KG1 (cell line): ENCODE results near the gene SCIN.
A peak's percentile ranks its signal among the peaks of the same experiment; 100 is the strongest.
"Not testable (repeated sequence)": the region's sequence is repeated elsewhere in the genome, so short reads cannot be mapped to it uniquely, and the experiment has no call there.

ENCODE experiments used
- DNase-seq: peaks from one replicate; lab custom pipeline; 2025; lab: John Stamatoyannopoulos, UW

Gene SCIN

DNA sequence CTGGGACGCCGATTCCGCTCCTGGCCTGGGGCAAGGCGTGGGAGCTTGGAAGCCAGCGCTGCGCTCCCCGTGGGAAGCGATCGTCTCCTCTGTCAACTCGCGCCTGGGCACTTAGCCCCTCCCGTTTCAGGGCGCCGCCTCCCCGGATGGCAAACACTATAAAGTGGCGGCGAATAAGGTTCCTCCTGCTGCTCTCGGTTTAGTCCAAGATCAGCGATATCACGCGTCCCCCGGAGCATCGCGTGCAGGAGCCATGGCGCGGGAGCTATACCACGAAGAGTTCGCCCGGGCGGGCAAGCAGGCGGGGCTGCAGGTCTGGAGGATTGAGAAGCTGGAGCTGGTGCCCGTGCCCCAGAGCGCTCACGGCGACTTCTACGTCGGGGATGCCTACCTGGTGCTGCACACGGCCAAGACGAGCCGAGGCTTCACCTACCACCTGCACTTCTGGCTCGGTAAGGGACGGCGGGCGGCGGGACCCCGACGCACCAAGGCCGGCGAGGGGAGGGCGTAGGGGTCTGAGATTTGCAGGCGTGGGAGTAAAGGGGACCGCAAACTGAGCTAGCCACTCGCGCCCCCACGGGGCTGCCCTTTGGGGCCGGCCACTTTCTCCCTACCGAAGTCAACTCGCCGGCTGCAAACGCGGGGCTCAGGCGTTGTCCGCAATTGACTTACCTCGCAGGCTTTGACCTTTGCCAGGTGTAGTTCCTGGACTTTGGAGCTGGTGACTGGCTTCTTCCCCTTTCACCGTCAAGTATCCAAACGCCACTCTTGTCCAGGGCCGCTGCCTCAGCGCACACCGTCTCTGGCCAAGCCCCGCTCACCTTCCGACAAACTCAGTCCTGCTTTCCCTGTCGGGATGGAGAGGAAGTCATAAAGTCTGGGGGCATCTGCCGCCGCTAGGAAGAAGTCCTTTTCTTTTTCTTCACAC, at the start of gene SCIN:
Gene SCIN, plus strand, starts transcription at position 187 of the 928 bp plus-strand sequence. Its CDS starts 67 bp downstream, at position 254.
- no peak for DNase-seq

DNA sequence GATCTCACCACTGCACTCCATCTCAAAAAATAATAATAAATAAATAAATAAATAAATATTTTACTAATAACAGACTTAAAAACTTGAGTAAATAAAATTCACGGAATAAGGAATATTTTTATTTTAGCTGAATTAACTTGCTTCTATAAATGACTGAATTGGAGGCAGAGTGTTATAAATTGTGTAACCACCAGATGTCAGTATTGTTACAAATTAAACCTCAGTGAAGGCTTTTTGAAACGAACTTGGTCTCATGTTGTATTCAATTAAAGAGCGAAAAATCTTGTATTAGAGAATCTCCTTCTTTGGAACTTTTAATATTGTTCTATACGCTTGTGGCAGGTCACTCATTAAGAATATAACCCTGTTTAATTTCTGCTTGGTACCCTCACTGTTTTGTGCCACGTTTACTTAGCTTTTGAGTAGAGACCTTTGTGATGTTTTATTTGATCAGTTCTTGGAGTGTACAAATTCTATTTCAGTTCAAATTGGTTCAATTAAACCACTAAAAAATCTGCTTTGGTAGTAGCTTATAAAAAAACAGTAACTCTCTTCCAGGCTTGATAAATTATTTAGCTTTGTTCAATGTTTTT, 45.6 kb upstream of the SCIN start:
- peak; percentile 24 for DNase-seq

DNA sequence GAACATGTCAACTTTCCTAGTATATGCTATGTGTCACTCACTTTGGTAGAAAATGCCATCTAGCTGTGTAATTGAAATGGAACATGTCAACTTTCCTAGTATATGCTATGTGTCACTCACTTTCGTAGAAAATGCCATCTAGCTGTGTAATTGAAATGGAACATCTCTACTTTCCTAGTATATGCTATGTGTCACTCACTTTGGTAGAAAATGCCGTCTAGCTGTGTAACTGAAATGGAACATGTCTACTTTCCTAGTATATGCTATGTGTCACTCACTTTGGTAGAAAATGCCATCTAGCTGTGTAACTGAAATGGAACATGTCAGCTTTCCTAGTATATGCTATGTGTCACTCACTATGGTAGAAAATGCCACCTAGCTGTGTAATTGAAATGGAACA, 43.8 kb upstream of the SCIN start:
- DNase-seq = not testable (repeated sequence)

DNA sequence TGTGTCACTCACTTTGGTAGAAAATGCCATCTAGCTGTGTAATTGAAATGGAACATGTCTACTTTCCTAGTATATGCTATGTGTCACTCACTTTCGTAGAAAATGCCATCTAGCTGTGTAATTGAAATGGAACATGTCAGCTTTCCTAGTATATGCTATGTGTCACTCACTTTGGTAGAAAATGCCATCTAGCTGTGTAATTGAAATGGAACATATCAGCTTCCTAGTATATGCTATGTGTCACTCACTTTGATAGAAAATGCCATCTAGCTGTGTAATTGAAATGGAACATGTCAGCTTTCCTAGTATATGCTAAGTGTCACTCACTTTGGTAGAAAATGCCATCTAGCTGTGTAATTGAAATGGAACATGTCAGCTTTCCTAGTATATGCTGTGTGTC, 42.9 kb upstream of the SCIN start:
- DNase-seq = not testable (repeated sequence)

DNA sequence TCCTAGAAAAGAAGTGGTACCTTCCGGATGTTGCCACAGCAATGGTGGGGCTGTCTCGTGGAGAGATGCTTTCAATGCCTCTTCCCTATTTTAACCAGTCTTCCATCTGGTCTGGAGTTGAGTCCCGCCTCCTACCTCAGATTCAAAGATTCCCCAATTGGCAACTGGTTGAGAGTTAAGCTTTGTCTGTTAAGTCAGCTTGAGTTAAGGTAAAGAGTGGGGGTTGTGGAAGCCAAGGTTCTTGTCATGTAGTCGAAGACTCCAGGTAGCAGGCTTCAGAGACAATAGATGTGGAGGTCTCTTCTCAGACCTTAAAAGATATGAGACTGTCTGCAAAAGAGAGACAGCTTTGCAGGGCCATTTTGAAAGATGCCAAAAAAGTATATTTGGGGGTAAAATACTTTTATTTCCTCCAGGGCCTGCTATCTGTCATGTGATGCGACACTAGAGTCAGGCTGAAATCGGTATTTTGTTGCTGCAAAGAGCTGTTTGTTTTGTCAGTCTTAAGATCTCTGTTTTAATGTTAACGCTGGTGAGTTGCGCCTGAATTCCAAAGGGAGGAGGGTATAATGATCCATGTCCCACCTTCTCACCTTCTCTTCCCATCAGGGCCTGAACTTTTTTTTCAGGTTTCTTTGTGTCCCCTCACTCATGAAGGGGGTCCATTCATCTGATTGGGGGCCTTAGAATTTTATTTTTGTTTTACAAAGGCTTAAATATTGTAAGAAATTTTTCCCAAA, 40.4 kb upstream of the SCIN start:
- no peak for DNase-seq

DNA sequence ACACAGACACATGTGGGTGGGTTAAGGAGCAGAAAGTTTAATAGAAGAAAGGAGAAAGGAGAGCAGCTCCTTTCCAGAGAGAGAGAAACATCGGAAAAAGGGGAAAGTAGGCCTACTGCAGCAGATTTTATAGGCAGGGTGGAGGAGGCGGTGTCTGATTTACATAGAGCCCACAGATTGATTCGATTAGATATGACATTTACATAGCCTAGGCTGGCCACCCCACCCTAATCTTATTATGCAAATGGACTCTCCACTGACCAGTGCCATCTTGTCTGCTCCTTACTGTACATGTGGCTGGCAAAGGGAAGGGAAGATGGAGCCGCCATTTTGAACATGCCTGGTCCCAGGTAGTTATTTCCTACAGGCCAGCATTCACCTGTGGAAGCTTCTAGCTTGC, 38.7 kb upstream of the SCIN start:
- no peak for DNase-seq

DNA sequence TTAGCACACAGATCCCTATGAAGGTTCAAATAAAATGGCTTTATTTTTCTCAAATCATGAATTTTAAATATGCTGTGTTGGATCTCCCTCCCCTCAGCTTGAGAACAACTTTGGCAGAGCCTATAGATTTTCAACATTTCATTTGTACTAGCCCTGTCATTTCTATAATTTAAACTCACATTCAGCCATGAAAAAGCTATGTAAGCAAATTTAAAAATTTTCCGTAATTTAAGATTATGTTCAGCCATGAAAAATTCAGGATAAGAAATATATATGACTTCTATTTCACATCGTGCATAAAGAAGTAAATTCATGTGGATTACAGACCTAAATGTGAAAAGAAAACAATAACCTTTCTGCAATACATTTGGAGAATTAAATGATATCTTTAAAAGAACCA, 36.5 kb upstream of the SCIN start:
- no peak for DNase-seq

DNA sequence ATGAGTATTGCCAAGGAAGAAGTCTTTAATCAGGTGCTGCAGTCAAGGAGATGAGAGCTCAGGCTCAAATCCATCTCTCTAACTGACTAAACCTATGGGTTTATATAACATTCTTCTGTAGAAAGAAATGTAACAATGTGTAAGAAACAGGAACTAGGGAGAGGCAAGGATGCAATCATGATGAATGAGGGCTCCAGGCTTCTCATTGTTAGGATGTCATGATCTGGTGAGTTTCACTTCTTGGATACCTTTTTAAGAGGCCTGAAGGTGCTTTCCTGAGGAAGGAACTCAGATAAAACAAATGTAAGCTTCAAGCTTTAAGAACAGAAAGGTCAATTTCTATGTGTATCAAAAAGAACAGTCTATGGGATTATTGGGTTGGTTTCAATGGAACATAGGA, 30.8 kb upstream of the SCIN start:
- DNase-seq = no peak

DNA sequence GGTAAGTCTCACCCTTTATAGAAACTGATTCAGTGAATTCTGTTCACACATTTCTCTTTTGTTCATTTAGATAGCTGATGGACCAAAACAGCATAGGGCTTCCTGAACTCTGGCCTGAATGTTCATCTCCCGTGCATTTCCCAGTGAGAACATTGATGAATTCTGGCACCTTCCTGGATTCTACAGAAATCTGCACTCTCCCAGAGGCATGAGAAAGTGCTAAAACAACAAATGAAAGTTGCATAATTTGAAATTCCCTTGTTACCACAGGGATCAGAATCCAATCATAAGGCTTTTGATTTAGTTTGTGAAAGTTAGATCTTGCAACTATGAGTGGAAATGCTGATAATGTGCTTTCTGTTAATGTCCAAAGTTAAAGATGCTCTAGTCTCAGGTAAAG, 29.7 kb upstream of the SCIN start:
- DNase-seq = no peak

DNA sequence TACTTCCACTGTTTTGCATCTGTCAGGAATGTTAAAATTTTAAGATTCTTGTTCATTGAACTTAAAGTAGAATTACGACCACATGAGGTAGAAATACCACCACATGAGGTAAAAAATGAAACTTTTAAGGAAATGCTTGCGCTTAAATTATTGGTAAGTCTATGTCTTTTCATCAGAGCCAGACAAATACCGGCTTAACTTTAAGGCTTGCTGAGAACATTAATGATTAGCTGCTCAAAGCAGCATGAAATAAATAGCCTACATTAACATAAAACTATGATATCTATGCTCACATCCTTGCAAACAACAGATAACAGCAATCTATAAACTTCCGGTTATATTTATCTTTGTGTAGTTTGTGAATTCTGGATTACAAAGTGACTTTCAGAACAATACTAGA, 26.9 kb upstream of the SCIN start:
- no peak for DNase-seq

DNA sequence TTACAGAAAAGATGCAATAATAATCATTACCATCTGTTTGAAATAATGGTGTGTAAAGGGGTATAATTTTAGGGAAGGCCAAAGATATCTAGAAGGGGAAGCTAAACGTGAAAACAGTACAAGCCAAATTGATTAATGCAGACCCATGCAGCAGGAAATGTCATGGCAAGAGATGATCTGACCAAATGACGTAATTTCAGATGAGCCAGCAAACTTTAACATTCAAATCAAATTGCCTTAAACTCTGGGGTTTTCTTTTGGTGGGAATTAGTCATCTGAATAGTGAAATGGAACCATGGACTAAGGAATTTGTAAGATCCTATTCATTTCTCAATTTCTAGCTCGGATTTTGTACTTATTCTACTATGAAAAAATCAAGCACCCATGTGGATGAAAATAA, 21.4 kb upstream of the SCIN start:
- no peak for DNase-seq

DNA sequence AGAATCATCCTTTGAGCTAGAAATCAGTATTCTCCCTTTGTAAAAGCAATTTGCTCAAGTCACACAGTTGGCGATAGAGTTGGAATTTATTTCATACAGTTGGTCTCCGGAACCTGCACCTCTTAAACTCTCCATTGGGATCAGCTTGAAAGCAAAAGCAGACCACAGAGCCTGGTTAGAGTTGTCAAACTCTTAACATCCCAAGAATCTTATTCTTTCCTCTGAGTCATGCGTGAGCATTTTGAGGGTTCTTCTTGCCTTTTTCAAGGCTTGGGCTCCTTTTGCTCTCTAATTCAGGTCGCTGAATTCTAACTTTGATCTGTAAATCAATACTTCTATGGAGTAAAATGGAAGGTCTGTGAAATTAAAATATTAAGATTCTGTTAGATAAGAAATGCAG, 19.6 kb upstream of the SCIN start:
- no peak for DNase-seq

DNA sequence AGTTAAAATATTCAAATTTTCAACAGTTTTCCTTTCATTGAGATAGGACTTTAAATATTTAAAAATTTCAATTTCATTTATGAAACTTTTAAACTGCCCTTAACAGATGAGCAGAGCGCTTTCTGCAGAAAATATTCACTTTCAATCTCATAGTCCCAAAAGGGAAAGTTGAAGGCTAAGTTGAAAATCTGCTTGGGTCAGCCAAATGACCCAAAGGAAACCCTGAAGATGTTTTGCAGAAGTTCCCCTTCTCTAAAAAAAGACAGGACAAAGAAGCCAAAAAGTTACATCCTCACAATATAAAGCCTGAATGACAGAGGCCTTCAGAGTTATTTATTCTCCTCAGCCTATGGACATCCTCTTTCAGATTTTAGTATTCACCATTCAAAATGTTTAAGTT, 17.6 kb upstream of the SCIN start:
- DNase-seq = no peak

DNA sequence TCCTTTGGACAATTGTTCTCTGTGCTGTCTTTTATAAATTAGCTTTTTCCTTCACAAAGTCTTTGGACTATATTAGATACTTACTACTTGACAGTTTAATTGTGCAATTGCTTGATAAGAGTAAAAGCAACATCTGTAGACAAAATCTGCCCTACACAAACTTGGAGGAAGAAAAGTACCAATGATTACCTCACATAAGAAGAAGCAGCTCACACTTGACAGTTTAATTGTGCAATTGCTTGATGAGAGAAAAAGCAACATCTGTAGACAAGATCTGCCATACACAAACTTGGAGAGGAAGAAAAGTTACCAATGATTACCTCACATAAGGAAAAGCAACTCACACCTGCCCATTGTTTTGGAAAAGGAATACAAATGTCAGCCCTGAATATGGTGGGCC, 17.1 kb upstream of the SCIN start:
- no peak for DNase-seq

DNA sequence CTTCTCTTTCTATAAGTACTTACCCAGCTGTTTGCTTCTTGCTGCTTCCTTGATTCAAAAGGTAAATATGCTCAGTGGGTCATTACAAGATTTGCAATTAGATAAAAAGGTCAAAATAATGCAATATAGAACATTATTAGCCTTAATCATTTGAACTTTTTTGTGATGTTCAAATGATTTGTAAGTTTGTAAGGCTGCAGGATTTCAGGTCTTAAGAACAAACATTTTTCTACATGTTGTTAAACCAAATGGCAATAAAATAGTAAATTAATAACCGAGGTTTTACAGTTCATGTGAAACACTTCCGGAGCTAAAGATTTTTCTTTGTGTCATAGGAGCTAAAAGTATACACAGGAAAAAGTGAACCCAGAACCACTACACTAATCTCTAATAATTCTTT, 16.2 kb upstream of the SCIN start:
- DNase-seq = no peak

DNA sequence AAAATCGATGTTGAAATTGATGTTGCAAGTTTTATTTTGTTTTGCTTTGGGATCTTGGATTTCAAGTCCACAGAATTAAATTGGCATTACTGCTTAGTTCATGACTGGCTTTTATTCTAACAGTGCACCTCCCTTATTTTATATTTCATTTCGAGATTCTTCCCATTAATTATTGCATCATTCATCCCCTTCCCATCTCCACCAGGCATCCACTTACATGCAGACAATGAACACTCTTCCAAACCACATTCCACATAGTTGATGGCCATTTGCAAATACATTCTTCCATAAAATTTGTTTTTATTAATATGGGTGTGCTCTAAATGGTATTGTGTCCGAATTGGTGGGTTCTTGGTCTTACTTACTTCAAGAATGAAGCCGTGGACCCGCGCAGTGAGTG, 15.6 kb upstream of the SCIN start:
- no peak for DNase-seq

DNA sequence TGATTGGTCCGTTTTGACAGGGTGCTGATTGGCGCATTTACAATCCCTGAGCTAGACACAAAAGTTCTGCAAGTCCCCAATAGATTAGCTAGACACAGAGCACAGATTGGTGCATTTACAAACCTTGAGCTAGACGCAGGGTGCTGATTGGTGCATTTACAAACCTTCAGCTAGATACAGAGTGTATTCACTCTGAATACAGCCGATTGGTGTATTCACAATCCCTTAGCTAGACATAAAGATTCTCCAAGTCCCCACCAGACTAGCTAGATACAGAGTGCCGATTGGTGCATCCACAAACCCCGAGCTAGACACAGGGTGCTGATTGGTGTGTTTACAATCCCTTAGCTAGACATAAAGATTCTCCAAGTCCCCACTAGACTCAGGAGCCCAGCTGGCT, 14.8 kb upstream of the SCIN start:
- DNase-seq = not testable (repeated sequence)

DNA sequence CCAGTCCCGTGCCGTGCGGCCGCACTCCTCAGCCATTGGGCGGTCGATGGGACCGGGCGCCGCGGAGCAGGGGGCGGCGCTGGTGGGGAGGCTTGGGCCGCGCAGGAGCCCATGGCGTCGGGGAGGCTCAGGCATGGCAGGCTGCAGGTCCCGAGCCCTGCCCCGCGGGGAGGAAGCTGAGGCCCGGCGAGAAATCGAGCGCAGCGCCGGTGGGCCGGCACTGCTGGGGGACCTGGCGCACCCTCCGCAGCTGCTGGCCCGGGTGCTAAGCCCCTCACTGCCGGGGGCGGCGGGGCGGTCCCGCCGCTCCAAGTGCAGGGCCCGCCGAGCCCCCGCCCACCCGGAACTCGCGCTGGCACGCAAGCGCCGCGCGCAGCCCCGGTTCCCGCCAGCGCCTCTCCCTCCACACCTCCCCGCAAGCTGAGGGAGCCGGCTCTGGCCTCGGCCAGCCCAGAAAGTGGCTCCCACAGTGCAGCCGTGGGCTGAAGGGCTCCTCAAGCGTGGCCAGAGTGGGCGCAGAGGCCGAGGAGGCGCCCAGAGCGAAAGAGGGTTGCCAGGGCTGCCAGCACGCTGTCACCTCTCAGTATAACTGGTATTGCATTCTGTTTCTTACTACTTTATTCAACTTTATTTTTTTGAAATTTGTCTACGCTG, 14.3 kb upstream of the SCIN start:
- not testable (repeated sequence) for DNase-seq

DNA sequence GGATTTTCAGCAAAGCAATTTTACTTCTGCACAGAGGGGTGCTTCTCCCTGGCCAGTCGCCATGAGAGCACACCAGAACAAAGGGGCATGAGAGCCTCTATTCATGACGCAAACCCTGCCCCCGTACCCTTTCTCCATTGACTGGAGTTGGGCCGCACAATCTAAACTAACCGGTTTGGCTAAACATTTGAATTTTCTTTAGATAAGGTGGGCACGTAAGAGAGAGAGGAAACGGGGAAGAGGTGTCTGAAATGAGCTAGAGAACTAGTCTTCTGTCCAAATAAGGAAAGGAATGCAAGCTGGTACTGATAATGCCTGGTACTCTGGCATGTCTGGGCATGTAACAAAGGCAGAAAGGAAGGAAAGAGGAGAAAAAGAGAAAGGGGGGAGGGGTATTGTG, 13.2 kb upstream of the SCIN start:
- no peak for DNase-seq

DNA sequence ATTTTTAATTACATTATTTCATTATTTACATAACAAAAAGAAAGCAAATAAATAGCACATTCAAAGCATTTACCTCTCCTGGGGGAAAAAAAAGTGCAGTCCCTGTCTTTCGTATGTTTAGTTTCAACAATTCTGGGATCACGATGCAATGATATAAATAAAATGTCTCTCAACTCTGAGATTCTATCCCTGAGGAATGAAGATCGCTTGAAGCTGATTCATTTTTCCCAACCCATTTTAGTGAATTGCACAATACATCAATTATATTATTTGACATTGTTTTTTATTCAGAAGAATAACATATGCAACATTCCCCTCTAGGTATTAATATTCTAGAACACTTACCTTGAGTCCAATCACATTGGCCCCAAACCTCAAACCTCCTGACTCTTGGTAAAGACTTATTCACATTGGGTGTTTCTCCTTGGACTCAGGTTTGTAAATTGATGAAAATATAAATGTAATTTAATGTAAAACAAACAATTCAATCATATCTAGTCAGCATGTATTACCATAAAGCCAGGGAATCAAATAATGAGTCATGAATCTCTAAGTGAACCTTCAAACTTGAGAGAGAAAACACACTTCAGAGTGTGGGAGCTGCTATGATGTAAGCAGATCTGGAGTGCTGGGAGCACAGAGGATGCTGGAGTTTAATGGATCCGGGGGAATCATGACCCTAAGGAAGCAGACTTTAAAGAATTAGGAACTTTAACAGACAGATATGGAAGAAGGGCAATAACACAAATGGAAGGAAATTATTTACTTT, 5.3 kb upstream of the SCIN start:
- DNase-seq = no peak

DNA sequence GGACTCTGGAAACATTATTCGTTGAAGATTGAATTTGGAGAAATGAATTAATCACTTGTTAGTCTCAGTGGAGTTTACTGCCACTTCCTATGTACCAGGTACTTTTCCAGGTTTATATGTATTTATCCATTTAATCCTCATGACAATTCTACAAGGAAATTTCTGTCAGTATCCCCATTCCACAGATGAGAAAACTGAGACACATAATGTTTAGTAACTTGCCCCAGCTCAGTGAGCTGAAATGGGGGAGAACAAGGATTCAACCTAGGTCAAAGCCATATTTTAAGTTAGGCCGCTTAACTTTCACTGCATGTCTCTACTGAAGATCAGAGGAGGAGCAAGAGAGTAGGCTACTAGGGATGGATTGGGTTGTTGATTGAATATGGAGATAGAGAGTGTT, 4.6 kb upstream of the SCIN start:
- DNase-seq = no peak

DNA sequence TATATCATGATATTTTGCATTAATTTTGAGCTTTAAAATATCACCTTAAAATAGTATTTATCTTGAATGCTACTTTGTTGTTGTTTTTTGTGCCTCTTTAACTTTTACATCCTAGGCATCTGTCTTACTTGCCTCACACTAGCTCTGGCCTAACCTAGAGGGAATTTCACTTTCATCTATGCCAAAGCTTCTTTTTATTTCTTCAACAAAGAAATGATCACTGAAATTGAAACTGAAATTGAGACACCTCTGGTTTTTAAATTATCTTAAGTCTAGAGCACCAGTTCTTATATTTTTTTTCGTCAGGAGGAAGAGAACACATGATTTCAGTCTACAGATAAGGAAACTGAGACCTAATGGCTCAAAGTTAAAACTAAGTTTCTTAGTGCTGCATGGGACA, 3.5 kb upstream of the SCIN start:
- DNase-seq = no peak
